K562 (cell line): ENCODE data around the gene ACAD10. TPM values are rescaled to one million over a fixed set of nuclear protein-coding genes. Genes with fewer than 3 reads are reported as not detected.
A peak's percentile ranks its signal among the peaks of the same experiment; 100 is the strongest.

Experiments used
- CCAR2 ChIP-seq: fragments of 200-400 bp; formaldehyde crosslinking; IDR thresholded peaks from 2 replicates; pipeline ENCODE4 v1.6.1; 2017; ENCODE audit warnings: mild to moderate bottlenecking, low read depth, low read length
- CEBPZ ChIP-seq: fragments of 150-350 bp; IDR thresholded peaks from 2 replicates; pipeline ENCODE4 v1.6.1; 2014; ENCODE audit warnings: low read depth, mild to moderate bottlenecking, low read length, borderline replicate concordance
- CTCFL ChIP-seq: IDR thresholded peaks from 2 replicates; pipeline ENCODE4 v1.6.1; 2011; ENCODE audit warnings: borderline replicate concordance, low read depth, mild to moderate bottlenecking, moderate library complexity, low read length; ENCODE audit not compliant: insufficient read depth, poor library complexity, severe bottlenecking
- DPF2 ChIP-seq: fragments of 450-650 bp; IDR thresholded peaks from 2 replicates; pipeline ENCODE4 v1.6.1; 2016
- FOXO4 ChIP-seq: fragments of 450-650 bp; formaldehyde crosslinking; IDR thresholded peaks from 2 replicates; pipeline ENCODE4 v1.4.0; 2020; ENCODE audit warnings: mild to moderate bottlenecking, moderate library complexity
- MCM7 ChIP-seq, 2 experiments: fragments of 450-650 bp; IDR thresholded peaks; 2 replicates each; pipeline ENCODE4 v1.6.1; 2016 to 2018
- NR2C1 ChIP-seq, 2 experiments: fragments of 450-650 bp; IDR thresholded peaks; 2 replicates each; pipeline ENCODE4 v1.6.1; 2017; ENCODE audit warnings: mild to moderate bottlenecking in 2 of 2, antibody characterized with exemption in 1 of 2, inconsistent platforms in 1 of 2, missing compliant biosample characterization in 1 of 2, missing genetic modification characterization in 1 of 2
- PTRF ChIP-seq: fragments of 450-650 bp; IDR thresholded peaks from 2 replicates; pipeline ENCODE4 v1.6.1; 2016; ENCODE audit warnings: mild to moderate bottlenecking, missing genetic modification characterization, missing compliant biosample characterization
- PURB ChIP-seq: sonication (generic); formaldehyde crosslinking; IDR thresholded peaks from 2 replicates; pipeline ENCODE4 v1.9.0; 2021; ENCODE audit warnings: low read depth, mild to moderate bottlenecking, missing genetic modification reagents
- RBM39 ChIP-seq: fragments of 200-400 bp; formaldehyde crosslinking; optimal IDR thresholded peaks from 2 replicates; pipeline ENCODE3; 2018; ENCODE audit warnings: low read depth, low read length
- SREBF1 ChIP-seq: fragments of 150-350 bp; IDR thresholded peaks from 2 replicates; pipeline ENCODE4 v1.6.1; 2014; ENCODE audit warnings: antibody characterized with exemption, low read depth, low read length, borderline replicate concordance
- TCF15 ChIP-seq: fragments of 250-450 bp; sonication (Bioruptor Pico); IDR thresholded peaks from 2 replicates; pipeline ENCODE4 v1.8.0; 2022; ENCODE audit warnings: moderate library complexity, mild to moderate bottlenecking, inconsistent platforms
- TFE3 ChIP-seq: fragments of 450-650 bp; formaldehyde crosslinking; IDR thresholded peaks from 2 replicates; pipeline ENCODE4 v1.4.0; 2020; ENCODE audit warnings: mild to moderate bottlenecking, mixed read lengths
- ZBTB2 ChIP-seq: fragments of 450-650 bp; IDR thresholded peaks from 2 replicates; pipeline ENCODE4 v1.6.1; 2016; ENCODE audit warnings: antibody characterized with exemption
- ZNF224 ChIP-seq: sonication (generic); formaldehyde crosslinking; IDR thresholded peaks from 2 replicates; pipeline ENCODE4 v1.8.0; 2022; ENCODE audit warnings: mild to moderate bottlenecking, missing genetic modification reagents
- ZNF263 ChIP-seq: sonication (generic); formaldehyde crosslinking; IDR thresholded peaks from 2 replicates; pipeline ENCODE4 v1.8.0; 2022; ENCODE audit warnings: mild to moderate bottlenecking, missing genetic modification reagents, borderline replicate concordance
- polyA plus RNA-seq, 8 experiments: library from polyadenylated mRNA; depleted of rRNA in 4 of 8; stranded (reverse) in 5 of 8; unstranded in 3 of 8; fragments of >200 nt; fragmentation: Nextera tagmentation in 2 of 8; fragmentation: Illumina TruSeq in 1 of 8; extraction: Ambion mirVana in 2 of 8; extraction: Trizol in 1 of 8; gene quantifications; 2 replicates each; pipeline versions ENCODE4 v1.2.1 to v1.2.3, GENCODE V29; 2011 to 2014; ENCODE audit warnings: inconsistent platforms in 1 of 8, missing spikeins in 1 of 8
- total RNA-seq, 7 experiments: library from RNA; depleted of rRNA in 6 of 7; stranded (reverse); fragments of >200 nt in 6 of 7; fragmentation: Illumina TruSeq in 2 of 7; extraction: Trizol in 2 of 7; gene quantifications; 2 replicates each; pipeline versions ENCODE4 v1.2.1 to v1.2.3, GENCODE V29; 2011 to 2021; ENCODE audit warnings: low replicate concordance in 1 of 7

Gene ACAD10
- total and polyA plus RNA-seq, 9 of the 15 experiments (the other 6 are each of a cell fraction or from before 2014, with no cell fraction given): 2.3 to 19.2 (median 12.0) TPM

GRCh38 chr12:111685811-111686573 lies at the start of gene ACAD10, which contains the start of gene BRAP (continued):
- TF ChIP-seq CEBPZ: no peak
- peak; percentile 88 for TF ChIP-seq RBM39
- TF ChIP-seq FOXO4 (CRISPR knock-in tag): no peak
- TF ChIP-seq PURB (CRISPR knock-in tag): no peak
- no peak for TF ChIP-seq PTRF
- peak; percentile 22; the same call in 1 of the 2 replicates for TF ChIP-seq ZNF263 (CRISPR knock-in tag)
- TF ChIP-seq DPF2: peak; percentile 76
- no peak for TF ChIP-seq SREBF1
- peak; percentile 97 for TF ChIP-seq NR2C1 (IDR thresholded peaks at IDR 0.05)
- peak; percentile 98 for TF ChIP-seq NR2C1 (tag; IDR thresholded peaks at IDR 0.05)
- TF ChIP-seq TFE3 (CRISPR knock-in tag): no peak
- TF ChIP-seq TCF15 (CRISPR knock-in tag): no peak
- no peak for TF ChIP-seq ZNF224 (CRISPR knock-in tag)
- TF ChIP-seq CCAR2: no peak
- TF ChIP-seq ZBTB2: peak; percentile 93
- TF ChIP-seq MCM7 (IDR thresholded peaks at IDR 0.05): no peak
- no peak for TF ChIP-seq CTCFL
